Gastrocnemius medialis (tissue), 4 donors: ENCODE results near the gene AP1B1. TPM values are rescaled to one million over a fixed set of nuclear protein-coding genes. Genes with fewer than 3 reads are reported as not detected.

Experiments
- ATAC-seq, 2 donors: fragments of 150-250 bp; one replicate each; pipeline ENCODE4 v1.9.1; 2016
- DNase-seq, 2 donors: peaks; one replicate each; pipeline ENCODE4 v3.0.0-alpha.2; 2019
- H3K27ac ChIP-seq, 4 donors: fragments of 200-600 bp; sonication (generic); 1 replicate in 1 of 4; 2 replicates in 3 of 4; pipeline ENCODE4 v1.5.1; 2016 to 2018; ENCODE audit warnings: mild to moderate bottlenecking in 2 of 4, moderate library complexity in 1 of 4
- H3K27me3 ChIP-seq, 3 donors: fragments of 200-600 bp; sonication (generic) in 2 of 3; 1 replicate in 1 of 3; 2 replicates in 2 of 3; pipeline versions ENCODE4 v1.5.1 to v1.6.0; 2016 to 2019; ENCODE audit warnings: mild to moderate bottlenecking in 1 of 3, moderate library complexity in 1 of 3
- H3K36me3 ChIP-seq, 2 donors: fragments of 200-600 bp; sonication (generic) in 1 of 2; one replicate each; pipeline ENCODE4 v1.5.1; 2017 to 2018
- H3K4me1 ChIP-seq, 2 donors: fragments of 200-600 bp; sonication (generic) in 1 of 2; one replicate each; pipeline ENCODE4 v1.5.1; 2016 to 2017; ENCODE audit warnings: mild to moderate bottlenecking in 2 of 2
- H3K4me3 ChIP-seq, 4 donors: fragments of 200-600 bp; sonication (generic) in 3 of 4; 1 replicate in 1 of 4; 2 replicates in 3 of 4; pipeline ENCODE4 v1.5.1; 2016 to 2019; ENCODE audit warnings: mild to moderate bottlenecking in 2 of 4
- H3K9me3 ChIP-seq, 3 donors: fragments of 200-600 bp; sonication (generic) in 2 of 3; 1 replicate in 1 of 3; 2 replicates in 2 of 3; pipeline ENCODE4 v1.5.1; 2016 to 2019
- POLR2A ChIP-seq, 2 donors: fragments of 450-650 bp; IDR thresholded peaks; one replicate each; pipeline ENCODE4 v1.6.1; 2017; ENCODE audit warnings: antibody characterized with exemption in 2 of 2, mild to moderate bottlenecking in 2 of 2, moderate library complexity in 2 of 2
- in situ Hi-C, 4 donors: fragments of 200-750 bp; cut with MboI; loops; one replicate each; pipeline versions ENCODE4 v1.15.0 to v1.8.0; 2017; ENCODE audit warnings: low sequenced_read_pairs in 4 of 4
- intact Hi-C: fragments of 100-400 bp; cut with DNase I; formaldehyde crosslinking; loops from one replicate; pipeline ENCODE4 v1.15.1; 2023; ENCODE audit warnings: low total_unique reads
- total RNA-seq, 4 donors: library from RNA; depleted of rRNA; stranded (reverse); fragments of >200 nt; gene quantifications; one replicate each; pipeline versions ENCODE4 v1.1.0 to v1.2.3, GENCODE V29; 2016
- TF ChIP-seq, protein P1 (sequence below), 5 experiments: fragments of 450-650 bp in 3 of 5; fragments of 200-600 bp in 2 of 5; sonication (generic) in 2 of 5; IDR thresholded peaks in 4 of 5; conservative IDR thresholded peaks in 1 of 5; 1 replicate in 4 of 5; 2 replicates in 1 of 5; pipeline ENCODE4 v1.5.1; 2016 to 2019; ENCODE audit warnings: antibody characterized with exemption in 5 of 5, mild to moderate bottlenecking in 3 of 5, moderate library complexity in 3 of 5

The AP1B1 gene
- total RNA-seq, 4 donors from 2014 or later = 26.5 to 44.6 (median 37.3) TPM

- peak in 1 of 2 donors; percentile 31 for DNase-seq
- no peak overlapping the region for H3K4me3 ChIP-seq
Observed at GRCh38 chr22:29313126-29313575, 75.2 kb downstream of the AP1B1 start.

GRCh38 chr22:29312218-29313125, 75.9 kb downstream of the AP1B1 start:
- DNase-seq (peak in 1 of 2 donors; percentile 10), ATAC-seq (no peak)
- Histone ChIP-seq H3K36me3 (no peaks in the 10 kb centered on the region), H3K27ac (peak overlapping the region in 1 of 4 donors; percentile 59), H3K4me1 (peaks cover 30 to 57% of the 10 kb centered on the region in 2 donors), H3K27me3 (peaks cover 17 to 28% (median 24%) of the 10 kb centered on the region in 3 donors), H3K9me3 (no peaks in the 10 kb centered on the region), H3K4me3 (no peak overlapping the region)
- TF ChIP-seq, protein P1, sequence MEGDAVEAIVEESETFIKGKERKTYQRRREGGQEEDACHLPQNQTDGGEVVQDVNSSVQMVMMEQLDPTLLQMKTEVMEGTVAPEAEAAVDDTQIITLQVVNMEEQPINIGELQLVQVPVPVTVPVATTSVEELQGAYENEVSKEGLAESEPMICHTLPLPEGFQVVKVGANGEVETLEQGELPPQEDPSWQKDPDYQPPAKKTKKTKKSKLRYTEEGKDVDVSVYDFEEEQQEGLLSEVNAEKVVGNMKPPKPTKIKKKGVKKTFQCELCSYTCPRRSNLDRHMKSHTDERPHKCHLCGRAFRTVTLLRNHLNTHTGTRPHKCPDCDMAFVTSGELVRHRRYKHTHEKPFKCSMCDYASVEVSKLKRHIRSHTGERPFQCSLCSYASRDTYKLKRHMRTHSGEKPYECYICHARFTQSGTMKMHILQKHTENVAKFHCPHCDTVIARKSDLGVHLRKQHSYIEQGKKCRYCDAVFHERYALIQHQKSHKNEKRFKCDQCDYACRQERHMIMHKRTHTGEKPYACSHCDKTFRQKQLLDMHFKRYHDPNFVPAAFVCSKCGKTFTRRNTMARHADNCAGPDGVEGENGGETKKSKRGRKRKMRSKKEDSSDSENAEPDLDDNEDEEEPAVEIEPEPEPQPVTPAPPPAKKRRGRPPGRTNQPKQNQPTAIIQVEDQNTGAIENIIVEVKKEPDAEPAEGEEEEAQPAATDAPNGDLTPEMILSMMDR (IDR thresholded peaks at IDR 0.05 in 4 of 5, conservative IDR thresholded peaks at IDR 0.05 in 1 of 5) = no peak
- TF ChIP-seq POLR2A (IDR thresholded peaks at IDR 0.05) = no peak
- intact Hi-C loops (no loop called here), in situ Hi-C loops (no loop called here)

More at GRCh38 chr22:29313126-29313575, 75.2 kb downstream of the AP1B1 start:
- H3K36me3 ChIP-seq = no peaks in the 10 kb centered on the region
- no peak overlapping the region for H3K27ac ChIP-seq
- intact Hi-C loops (no loop called here), in situ Hi-C loops (no loop called here)
- peaks cover 23 to 50% of the 10 kb centered on the region in 2 donors for H3K4me1 ChIP-seq
- no peaks in the 10 kb centered on the region for H3K9me3 ChIP-seq
- peaks cover 17 to 28% (median 24%) of the 10 kb centered on the region in 3 donors for H3K27me3 ChIP-seq
- TF ChIP-seq POLR2A (IDR thresholded peaks at IDR 0.05) = no peak
- TF ChIP-seq, protein P1 (IDR thresholded peaks at IDR 0.05 in 4 of 5, conservative IDR thresholded peaks at IDR 0.05 in 1 of 5) = peak in 4 of 5 experiments; percentile 49 to 83 (median 66)
- peak in 1 of 2 donors; percentile 14 for ATAC-seq

DNA sequence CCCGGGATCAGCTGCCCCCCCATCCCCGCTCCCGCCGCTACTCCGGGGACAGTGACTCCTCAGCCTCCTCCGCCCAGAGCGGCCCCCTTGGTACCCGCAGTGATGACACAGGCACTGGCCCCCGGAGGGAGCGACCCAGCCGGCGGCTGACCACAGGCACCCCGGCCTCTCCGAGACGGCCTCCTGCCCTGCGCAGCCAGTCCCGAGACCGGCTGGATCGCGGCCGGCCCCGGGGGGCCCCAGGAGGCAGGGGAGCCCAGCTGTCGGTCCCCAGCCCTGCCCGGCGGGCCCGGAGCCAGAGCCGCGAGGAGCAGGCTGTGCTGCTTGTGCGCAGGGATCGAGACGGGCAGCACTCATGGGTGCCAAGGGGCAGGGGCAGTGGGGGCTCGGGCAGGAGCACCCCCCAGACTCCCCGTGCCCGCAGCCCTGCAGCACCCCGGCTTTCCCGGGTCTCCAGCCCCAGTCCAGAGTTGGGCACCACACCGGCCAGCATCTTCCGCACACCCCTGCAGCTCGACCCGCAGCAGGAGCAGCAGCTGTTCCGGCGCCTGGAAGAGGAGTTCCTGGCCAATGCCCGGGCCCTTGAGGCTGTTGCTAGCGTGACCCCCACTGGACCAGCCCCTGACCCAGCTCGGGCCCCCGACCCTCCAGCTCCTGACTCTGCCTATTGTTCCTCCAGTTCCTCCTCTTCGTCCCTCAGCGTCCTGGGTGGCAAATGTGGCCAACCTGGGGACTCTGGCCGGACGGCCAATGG, 76.7 kb downstream of the AP1B1 start:
- no peak for TF ChIP-seq POLR2A (IDR thresholded peaks at IDR 0.05)
- TF ChIP-seq, protein P1 (IDR thresholded peaks at IDR 0.05 in 4 of 5, conservative IDR thresholded peaks at IDR 0.05 in 1 of 5) = no peak
- H3K36me3 ChIP-seq = no peaks in the 10 kb centered on the region
- intact Hi-C loops = no loop called here
- H3K9me3 ChIP-seq = no peaks in the 10 kb centered on the region
- in situ Hi-C loops = no loop called here
- peaks cover 32 to 61% of the 10 kb centered on the region in 2 donors for H3K4me1 ChIP-seq
- peak overlapping the region; percentile 59 to 80 (median 66) for H3K27ac ChIP-seq
- no peak for ATAC-seq
- H3K4me3 ChIP-seq = peak overlapping the region; percentile 27 to 50 (median 36)
- peaks cover 17 to 28% (median 24%) of the 10 kb centered on the region in 3 donors for H3K27me3 ChIP-seq
- peak in 1 of 2 donors; percentile 19 for DNase-seq

DNA sequence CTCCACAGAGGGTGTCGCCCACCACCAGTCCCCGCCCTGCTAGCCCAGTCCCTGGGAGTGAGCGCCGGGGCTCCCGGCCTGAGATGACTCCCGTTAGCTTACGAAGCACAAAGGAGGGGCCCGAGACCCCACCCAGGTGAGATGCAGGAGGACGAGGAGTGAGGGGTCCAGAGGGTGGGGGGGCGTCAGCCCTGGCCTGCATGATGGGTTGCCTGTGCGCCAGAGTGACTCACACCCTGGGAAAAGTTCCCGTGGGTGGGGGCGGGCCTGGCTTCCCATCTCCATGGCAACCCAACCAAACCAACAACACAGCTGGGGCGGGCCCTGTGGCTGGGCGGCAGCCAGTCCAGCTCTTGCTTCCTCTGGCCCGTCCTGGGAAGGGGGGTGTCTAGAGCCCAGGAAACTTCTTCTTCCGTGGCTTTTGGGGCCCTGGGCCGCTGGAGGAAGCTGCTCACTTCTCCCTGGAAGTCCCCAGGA, 77.5 kb downstream of the AP1B1 start:
- Histone ChIP-seq H3K4me1 (peaks cover 32 to 61% of the 10 kb centered on the region in 2 donors), H3K27me3 (peaks cover 17 to 27% (median 21%) of the 10 kb centered on the region in 3 donors), H3K36me3 (no peaks in the 10 kb centered on the region), H3K9me3 (no peaks in the 10 kb centered on the region), H3K27ac (peak overlapping the region; percentile 68 to 89 (median 78)), H3K4me3 (peak overlapping the region; percentile 27 to 50 (median 36))
- no peak for TF ChIP-seq POLR2A (IDR thresholded peaks at IDR 0.05)
- TF ChIP-seq, protein P1 (IDR thresholded peaks at IDR 0.05 in 4 of 5, conservative IDR thresholded peaks at IDR 0.05 in 1 of 5) = no peak
- intact Hi-C loops (no loop called here), in situ Hi-C loops (no loop called here)
- DNase-seq (peak; percentile 81 to 85), ATAC-seq (peak; percentile 26 to 40)
